Stimulated activated CD8-positive, alpha-beta memory T cell treated with anti-CD3 and anti-CD28 coated beads, Interleukin-15, amount 100 ng/mL, for 24 hours (primary cell): Measurements from ENCODE around the gene TMEM234.
A peak's percentile ranks its signal among the peaks of the same experiment; 100 is the strongest.

Experiments
- DNase-seq: peaks from one replicate; pipeline ENCODE4 v3.0.0-alpha.2; 2020; ENCODE audit warnings: low read depth

TMEM234 gene

GRCh38 chr1:32239790-32240139, 17.6 kb upstream of the TMEM234 start:
- no peak for DNase-seq

- no peak for DNase-seq
These were observed 17.2 kb upstream of the TMEM234 start for GRCh38 chr1:32239337-32239736.

- DNase-seq = no peak
These were observed 12.6 kb upstream of the TMEM234 start for GRCh38 chr1:32234792-32235191.

- DNase-seq = no peak
These were observed 10.6 kb upstream of the TMEM234 start for GRCh38 chr1:32232558-32233304.

- DNase-seq = no peak
These were observed 9.8 kb upstream of the TMEM234 start for GRCh38 chr1:32231843-32232432.

DNA sequence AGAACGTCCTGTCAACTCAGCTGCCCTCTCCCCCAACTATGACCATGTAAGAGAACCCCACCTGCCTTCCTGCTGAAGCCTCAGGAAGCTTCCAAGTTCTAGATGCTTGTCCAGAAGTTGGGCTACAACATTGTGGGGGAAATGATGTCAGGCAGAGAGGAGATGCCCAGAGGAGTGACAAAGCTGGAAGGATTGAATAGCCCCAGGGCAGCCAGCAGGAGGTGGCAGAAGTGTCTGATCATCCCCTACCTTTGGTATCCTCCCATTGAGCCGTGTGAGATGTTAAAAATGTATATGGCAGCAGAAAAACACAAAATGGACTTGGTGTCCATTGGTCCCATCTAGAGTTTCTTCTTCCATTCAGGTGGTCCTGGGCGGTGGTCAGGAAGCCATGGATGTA, 6.6 kb upstream of the TMEM234 start:
- DNase-seq = no peak

DNA sequence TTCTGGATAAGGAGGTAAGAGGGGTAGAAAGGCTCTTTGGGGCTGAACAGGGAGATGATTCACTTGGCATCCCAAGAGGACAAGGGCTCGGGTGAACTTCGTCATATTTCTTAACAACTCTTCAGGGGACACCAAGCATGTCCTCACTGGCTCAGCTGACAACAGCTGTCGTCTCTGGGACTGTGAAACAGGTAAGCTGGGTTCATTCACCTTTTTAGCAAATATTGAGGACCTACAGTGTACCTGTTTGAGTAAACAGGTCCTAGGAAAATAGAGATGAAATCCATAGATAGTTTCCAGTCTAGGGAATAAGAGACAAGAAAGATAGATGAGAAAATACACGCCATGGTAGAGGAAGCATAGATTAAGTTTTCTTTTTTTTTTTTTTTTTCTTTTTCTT, 2.1 kb upstream of the TMEM234 start:
- DNase-seq = no peak

- no peak for DNase-seq
These were observed 1.5 kb upstream of the TMEM234 start for GRCh38 chr1:32223683-32224082.

DNA sequence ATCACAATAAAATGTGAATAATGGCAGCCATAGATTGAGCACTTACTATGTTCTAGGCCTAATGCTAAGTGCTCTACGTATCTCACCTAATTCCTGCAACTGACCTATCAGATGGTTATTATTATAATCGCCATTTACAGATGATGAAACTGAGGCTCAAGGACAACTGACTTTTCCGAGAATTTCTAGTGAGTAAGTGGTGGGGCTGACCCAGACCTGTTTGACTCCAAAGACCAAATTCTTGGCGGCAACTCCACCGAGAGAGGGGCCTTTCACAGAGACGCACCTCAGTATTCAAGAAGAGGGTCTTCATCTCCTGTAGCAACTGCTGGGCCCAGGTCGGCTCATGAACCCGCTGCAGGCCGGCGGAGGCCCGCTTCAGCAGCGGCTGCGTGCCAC, 573 bp downstream of the TMEM234 start:
- no peak for DNase-seq

DNA sequence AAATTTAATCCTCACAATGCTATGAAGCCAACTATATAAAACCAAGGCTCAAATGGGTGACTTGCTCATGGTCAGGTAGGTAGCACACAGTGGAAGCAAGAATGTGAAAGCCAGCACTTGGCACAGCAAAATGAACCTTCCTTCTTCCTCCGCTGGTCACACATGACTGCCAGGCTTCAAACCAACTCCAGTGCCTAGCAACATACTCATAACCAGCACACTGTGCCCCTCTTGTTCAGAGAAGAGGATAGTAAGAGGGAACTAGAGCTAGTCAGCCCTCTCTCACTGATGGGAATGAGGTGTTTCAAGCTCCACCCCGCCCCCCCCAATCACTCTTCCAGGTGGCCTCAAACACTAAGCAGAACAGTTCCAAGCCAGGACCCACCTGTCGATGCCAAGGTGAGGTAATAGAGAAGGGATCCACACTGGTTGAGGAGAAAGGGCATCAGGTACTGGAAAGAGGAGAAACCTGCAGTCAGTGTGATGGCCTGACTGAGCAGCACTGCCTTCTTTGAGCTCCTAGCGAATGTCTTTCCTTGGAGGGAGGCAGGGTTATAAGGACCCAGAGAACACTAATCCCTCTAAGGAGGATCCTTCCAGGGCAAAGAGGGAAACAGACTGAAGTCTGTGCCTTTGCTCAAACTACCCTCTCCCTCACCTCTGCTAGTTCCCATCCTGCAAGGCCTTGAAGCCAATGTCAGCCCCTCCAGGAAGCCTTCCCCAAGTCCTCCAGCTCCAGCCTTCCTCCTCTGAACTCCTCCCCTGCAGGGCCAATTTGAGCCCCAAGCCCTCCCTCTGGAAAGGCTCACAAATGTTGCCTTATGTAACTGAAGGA, 1.2 kb downstream of the TMEM234 start:
- DNase-seq = no peak

DNA sequence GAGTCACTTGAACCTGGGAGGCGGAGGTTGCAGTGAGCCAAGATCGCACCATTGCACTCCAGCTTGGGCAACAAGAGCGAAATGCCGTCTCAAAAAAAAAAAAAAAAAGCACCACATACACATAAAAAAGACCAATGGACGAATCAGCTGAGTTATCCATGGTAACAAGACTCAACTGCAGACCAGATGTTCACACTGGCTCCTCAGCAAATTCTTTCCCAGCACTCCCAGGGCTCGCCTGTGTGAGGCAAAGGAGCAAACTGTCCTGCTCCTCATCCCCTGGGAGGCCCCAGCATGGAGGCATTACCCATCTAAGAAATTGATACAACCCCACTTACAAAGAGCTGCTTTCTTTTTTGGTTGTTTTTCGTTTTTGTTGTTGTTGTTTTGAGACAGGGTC, 3.1 kb downstream of the TMEM234 start:
- DNase-seq = no peak

DNA sequence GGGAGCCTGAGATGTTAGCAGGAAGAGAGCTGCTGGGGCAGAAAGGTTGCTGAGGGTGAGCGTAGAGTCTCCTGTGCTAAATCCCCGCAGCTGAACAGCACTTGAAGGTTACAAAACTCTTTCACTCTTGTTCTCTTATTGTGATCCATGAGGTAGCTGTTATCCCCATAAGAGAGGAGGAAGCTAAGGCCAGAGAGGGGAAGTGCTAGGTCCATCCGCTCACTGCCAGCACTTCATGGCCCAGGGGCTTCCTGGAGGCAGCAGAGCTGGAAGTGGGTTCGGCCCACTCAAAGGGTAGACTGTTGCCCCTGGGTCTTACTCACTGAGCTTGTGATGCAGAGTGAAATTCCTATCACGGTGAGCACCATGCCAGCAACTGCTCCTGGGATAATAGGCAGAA, 5.6 kb downstream of the TMEM234 start:
- no peak for DNase-seq

DNA sequence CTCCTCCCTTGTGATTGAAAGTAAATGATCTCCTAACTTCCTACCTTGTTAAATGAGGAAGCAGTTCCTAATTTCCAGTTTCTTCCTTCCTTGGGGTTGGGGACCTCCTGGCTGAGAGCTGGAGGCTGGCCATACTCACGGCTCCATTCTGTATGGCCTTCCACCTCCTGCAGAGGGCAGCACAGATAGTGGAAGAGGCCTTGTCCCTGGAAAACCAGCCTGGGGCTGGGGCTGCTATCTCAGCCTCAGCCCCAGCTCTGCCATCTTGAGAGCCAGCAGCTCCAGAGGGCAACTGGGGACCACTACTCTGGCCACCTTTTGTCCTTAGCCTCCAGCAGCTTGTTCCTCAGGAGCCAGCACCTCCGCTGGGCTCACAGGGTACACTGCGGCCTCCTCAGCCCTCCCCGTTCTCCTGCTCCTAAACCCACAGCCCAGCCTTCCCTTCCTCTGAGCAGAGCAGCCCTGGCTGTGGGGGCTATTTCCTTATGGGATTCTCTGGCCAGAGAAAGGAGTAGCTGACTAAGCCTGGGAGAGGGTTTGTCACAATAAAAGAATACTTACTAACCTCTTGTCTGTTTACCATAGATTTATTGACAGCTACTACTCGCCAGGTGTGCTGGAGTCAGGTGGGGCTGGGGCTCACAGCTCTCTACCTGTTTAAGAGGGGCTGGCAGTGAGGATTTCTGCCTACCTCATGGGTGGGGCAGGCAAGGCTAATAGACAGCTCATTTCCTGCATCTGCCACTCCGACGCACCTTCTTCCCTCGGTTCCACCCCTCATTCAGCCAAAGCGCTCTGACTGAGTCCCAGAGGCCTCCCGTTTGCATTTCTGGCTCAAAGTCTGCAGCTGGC, 6.3 kb downstream of the TMEM234 start:
- no peak for DNase-seq

GRCh38 chr1:32208891-32209328, 13.2 kb downstream of the TMEM234 start, which contains the start of gene DCDC2B:
DCDC2B (plus strand) TSS chr1:32209089; CDS start chr1:32209094, 5 bp downstream.
- no peak for DNase-seq

- DNase-seq = no peak
These were observed 13.7 kb downstream of the TMEM234 start for GRCh38 chr1:32208469-32208868.

GRCh38 chr1:32205401-32206370, 16.5 kb downstream of the TMEM234 start, which contains the start of gene IQCC:
IQCC (plus strand) TSS chr1:32205671; CDS start chr1:32205682, 11 bp downstream.
- DNase-seq = peak; percentile 62

GRCh38 chr1:32204943-32205361, 17.2 kb downstream of the TMEM234 start:
- no peak for DNase-seq

DNA sequence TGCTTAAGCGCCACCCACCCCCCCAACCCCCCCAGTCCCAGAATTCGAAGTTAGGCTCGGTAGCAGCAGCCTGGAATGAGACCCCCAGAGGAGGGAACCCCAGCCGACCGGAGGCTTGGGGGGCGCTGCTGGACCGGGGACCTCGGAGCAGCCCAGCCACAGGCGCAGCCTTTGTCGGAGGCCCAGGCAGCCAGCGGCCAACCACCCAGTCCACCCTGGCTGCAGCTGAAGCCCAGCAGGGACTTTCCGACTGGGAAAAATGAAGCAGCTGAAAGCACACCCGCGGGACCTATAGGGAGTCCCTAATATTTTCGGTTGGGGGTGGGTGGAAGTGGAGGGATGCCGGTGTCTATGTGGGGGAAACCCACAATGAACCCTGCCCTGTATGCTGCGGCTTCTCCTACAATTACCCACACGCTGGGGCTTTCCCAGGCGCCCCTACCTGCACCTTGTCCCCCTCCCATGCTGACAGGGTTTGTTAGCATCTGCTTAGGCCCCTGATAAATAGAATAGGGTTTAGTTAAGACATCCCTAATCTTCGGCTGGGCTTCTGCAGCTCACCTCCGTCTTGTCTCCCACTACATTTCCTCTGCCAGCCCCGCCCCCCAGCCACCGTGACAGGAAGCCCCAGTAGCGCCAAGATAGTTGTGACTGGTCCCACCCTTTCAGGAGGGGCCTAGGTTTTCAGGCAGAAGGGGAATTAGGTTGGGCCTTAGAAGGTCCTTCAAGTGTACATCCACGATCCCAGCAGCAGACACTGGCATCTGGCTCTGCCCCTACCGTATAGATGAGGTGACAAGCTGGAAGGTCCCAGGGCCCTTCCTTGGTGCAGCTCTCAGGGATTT, 20.9 kb downstream of the TMEM234 start:
- peak; percentile 50 for DNase-seq

DNA sequence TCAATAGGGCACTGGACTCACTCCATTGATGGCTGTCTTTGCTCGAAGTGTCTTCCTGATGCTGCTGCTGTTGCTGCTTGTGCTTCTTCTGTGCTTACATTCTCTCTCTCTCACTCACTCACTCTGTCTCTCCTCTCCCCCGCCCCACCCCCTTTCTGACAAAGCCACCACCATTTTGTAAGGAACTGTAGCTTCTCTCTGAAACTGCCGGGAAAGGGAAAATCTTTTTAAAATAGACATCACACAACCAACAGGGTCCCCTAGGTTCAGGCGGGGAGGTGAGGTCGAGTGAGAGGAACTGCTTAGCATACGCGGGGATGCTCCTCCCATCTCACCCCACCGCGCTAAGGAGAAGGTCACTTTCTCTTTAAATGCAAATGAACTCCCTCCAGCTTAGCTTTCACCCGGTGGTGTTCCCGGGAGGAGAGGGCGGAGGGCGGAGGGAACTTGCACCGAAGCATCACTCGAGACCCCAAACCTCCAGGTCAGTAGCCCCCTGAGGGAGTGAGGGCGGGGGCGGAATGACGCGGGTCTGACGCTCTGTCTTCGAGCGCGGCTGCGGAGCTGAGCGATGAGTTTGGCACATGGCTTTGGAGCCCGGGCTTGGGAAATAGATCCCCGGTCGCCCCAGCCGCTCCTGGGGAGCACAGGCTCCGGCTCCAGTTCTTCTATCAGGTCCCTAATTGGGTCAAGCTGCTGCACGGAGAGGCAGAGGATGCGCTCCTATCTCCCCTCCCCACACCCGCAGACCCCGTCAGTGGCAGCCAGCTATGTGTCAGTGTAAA, 21.7 kb downstream of the TMEM234 start, which contains the start of gene CCDC28B:
CCDC28B (plus strand) TSS at position 370 of the 785 bp plus-strand sequence. CDS start 1,341 bp downstream, outside the sequence.
- DNase-seq = no peak
